NCI-H1694 treated with DMSO at 0.1 percent for 48 hours (cell line): ENCODE data around the gene HTR1E.
A peak's percentile ranks its signal among the peaks of the same experiment; 100 is the strongest.
"Not testable (repeated sequence)": the region's sequence is repeated elsewhere in the genome, so short reads cannot be mapped to it uniquely, and the experiment has no call there.

Source experiments
- DNase-seq: peaks from one replicate; lab custom pipeline; 2025; lab: John Stamatoyannopoulos, UW

Gene HTR1E

DNA sequence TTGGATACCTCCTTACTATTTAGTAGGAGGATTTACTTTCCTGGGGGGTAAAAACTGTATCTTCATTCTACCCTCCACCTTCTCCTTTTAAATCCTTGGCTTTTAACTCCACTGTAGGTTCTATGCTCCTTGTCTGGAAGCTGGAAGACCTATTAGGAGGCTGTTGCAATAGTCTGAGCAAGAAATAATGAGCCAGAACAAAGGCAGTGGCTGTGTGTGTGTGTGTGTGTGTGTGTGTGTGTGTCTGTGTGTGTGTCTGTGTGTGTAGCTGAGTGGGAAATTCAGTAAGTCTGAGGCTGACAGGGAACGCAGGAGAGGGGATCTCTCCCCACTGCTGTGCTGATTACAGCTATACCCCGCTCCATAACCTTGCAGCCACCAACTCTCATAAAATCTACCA is 35.8 kb downstream of the HTR1E start:
- no peak for DNase-seq

GRCh38 chr6:86978251-86978650 is 40.9 kb downstream of the HTR1E start:
- DNase-seq: no peak

DNA sequence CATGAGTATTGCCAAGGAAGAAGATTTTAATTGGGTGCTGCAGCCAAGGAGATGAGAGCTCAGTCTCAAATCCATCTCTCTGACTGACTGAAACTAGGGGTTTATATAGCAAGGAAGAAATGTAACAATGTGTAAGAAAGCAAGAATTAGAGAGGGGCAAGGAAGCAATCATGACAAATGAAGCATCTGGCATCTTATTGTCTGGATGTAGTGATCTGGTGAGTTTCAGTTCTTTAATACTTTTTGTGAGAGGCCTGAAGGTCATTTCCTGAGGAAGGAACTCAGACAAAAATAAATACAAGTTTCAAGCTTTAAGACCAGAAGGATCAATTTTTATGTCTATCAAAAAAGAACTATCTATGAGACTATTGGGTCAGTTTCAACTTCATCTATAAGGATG is 64.2 kb downstream of the HTR1E start:
- no peak for DNase-seq

DNA sequence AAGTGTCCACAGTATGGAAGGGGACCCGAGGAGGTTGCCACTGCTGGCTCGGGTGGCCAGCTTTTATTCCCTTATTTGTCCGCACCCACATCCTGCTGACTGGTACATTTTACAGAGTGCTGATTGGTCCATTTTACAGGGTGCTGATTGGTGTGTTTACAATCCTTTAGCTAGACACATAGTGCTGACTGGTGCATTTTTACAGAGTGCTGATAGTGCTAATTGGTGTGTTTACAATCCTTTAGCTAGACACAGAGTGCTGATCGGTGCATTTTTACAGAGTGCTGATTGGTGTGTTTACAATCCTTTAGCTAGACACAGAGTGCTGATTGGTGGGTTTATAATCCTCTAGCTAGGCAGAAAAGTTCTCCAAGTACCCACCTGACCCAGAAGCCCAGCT is 65.1 kb downstream of the HTR1E start:
- DNase-seq: not testable (repeated sequence)

GRCh38 chr6:87006541-87006940 is 69.2 kb downstream of the HTR1E start:
- DNase-seq: not testable (repeated sequence)

GRCh38 chr6:87009581-87009980 is 72.3 kb downstream of the HTR1E start:
- DNase-seq: not testable (repeated sequence)

DNA sequence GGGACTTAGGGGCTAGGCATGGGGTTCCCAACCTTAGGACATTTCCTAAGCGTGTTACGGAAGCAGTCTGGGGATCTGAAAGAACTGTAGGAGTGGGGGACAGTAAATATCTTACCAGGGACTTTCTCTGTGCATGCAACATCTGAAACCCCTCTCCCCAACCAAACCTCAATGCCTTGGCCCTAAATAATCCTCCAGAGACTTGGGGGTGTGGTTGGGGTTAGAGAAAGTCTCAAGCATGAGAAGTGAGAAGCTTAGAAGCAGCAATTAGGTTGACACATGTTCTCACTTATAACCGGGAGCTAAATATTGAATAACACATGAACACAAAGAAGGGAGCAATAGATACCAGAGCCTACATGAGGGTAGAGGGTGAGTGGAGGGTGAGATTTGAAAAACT is 74.7 kb downstream of the HTR1E start:
- DNase-seq: no peak

DNA sequence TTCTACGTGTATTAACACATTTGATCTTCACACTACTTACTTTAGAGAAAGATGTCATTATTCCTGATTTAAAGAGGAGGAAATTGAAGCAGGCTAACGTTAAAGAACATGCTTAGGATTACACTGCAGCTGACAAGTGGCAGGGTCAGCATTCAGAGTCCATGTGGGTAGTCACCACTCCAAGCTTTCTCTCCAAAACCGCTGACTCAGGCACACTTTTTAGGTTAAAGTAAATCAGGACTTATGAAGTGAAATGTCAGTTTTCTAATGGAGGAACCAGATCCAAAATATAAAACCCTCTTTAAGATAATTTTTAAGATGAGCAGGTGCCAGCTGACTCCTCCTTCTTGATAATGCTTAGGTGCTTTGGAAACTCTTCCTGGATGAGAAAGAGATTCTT is 75.4 kb downstream of the HTR1E start:
- no peak for DNase-seq

GRCh38 chr6:87016772-87017171 is 79.4 kb downstream of the HTR1E start:
- DNase-seq: no peak

GRCh38 chr6:87027021-87027420 is 89.7 kb downstream of the HTR1E start:
- no peak for DNase-seq

GRCh38 chr6:87029711-87030314 is 92.5 kb downstream of the HTR1E start:
- DNase-seq: peak; percentile 68

- DNase-seq: no peak
These were observed 103.4 kb downstream of the HTR1E start for GRCh38 chr6:87040729-87041128.

GRCh38 chr6:87045521-87046075 is 108.3 kb downstream of the HTR1E start:
- no peak for DNase-seq

GRCh38 chr6:87049779-87050178 is 112.5 kb downstream of the HTR1E start:
- no peak for DNase-seq

DNA sequence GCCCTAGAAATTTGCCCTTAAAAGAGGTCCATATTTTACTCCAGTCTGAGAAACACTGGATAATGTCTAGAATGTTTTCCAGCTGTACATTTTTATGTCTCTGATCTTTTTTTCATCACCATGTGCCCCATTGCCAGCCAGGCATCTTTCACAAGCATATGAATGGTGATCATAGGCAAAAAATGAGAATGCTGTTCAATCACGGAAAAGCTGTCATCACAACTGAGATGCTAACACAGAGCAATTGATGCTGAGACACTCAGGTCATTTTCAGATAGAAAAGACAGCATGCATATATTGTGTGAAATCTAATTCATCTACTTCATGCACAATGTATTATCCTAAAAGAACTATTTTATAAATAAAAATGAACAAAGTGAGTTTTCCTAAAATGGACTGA is 116.0 kb downstream of the HTR1E start:
- DNase-seq: no peak

GRCh38 chr6:87054143-87054833 is 117.0 kb downstream of the HTR1E start:
- DNase-seq: no peak

GRCh38 chr6:87059943-87060342 is 122.6 kb downstream of the HTR1E start:
- DNase-seq: no peak

DNA sequence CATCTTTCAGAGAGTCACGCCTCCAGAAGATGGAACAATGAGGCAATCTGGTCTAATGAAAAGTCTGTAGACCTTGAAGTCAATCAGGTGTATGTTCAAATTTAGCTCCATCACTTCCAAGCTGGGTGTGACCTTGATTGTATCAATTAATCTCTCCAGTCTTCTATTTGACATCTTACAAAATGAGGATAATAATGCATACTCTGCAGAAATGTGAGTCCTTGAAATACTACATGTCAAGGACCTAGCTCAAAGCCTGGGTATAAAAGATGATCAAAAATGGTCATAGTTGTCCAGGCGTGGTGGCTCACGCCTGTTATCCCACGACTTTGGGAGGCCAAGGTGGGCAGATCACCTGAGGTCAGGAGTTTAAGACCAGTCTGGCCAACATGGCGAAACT is 127.8 kb downstream of the HTR1E start:
- no peak for DNase-seq
